Activated naive CD4-positive, alpha-beta T cell treated with anti-CD3 and anti-CD28 coated beads, Interleukin-2, amount 50 U/mL, for 16 hours (primary cell): ENCODE measurements around the gene MCTP1.
"Not testable (repeated sequence)": the region's sequence is repeated elsewhere in the genome, so short reads cannot be mapped to it uniquely, and the experiment has no call there.

ENCODE experiments used
- DNase-seq: peaks from one replicate; pipeline ENCODE4 v3.0.0-alpha.2; 2020

The MCTP1 gene

DNA sequence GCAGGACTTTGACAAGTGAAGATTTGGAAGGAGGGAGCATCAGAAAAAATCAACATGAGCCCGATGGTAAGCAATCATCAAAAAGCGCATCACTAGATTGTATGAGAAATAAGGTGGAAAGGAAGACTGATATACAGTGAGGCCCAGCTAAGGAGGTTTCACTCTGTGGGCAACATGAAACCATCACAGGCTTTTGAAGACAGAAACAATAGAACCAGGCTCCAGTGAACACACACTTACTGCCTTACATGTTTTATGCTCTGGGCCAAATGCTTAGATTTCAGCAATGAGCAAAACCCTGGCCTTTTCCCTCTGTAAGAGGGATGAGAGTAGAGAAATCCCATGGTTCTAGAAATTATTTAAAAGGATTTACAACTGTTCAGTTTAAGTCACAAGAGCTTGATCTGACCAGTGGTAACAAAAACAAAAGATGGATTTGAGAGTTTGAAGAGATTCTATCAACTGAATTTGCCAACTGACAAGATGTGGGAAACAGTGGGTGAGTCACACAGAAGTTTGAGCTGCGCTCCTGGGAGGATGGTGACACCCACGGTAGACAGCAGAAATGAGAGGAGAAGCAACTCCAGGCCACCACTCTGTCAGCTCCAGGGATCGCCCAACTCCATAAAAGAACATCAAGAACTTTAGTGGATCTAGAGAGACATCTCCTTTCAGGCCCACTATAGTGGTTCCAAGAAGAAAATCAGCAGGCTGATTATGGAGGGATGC lies 261.8 kb downstream of the MCTP1 start:
- DNase-seq: no peak

GRCh38 chr5:95020345-95020744 lies 264.5 kb downstream of the MCTP1 start:
- no peak for DNase-seq

DNA sequence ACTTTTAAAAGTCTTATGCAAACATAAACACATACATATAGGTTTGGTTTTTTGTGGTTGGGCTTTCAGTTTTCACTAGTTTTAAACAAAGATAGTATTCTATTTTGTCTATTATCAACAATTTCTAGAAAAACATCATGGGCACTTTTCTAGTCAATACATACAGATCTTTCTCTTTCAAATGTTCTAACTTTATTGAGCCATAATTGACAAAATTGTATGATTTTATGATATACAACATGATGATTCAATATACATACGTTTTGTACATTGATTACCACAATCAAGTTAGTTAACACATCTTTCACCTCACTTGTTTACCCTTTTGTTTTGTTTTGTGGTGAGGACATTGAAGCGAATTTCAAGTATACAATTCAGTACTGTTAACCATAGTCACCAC lies 265.9 kb downstream of the MCTP1 start:
- DNase-seq: no peak

DNA sequence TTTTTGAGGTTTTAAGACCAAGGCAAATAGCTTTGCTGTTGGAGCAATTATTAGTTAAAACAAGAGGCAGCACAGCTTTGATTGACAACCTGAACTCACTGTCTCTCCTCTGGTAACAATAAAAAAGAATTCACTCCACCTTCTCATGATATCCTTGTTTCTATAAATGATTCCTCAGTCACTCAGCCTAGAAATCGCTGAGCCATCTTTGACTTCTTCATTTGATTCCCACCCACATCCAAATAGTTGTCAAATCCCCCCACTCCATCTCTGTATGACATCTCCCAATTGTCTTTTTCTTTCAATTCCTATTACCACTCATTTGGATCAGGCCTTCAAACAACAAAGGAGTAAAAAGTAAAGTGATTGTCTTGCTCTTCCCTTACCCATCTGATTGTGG lies 266.4 kb downstream of the MCTP1 start:
- no peak for DNase-seq

DNA sequence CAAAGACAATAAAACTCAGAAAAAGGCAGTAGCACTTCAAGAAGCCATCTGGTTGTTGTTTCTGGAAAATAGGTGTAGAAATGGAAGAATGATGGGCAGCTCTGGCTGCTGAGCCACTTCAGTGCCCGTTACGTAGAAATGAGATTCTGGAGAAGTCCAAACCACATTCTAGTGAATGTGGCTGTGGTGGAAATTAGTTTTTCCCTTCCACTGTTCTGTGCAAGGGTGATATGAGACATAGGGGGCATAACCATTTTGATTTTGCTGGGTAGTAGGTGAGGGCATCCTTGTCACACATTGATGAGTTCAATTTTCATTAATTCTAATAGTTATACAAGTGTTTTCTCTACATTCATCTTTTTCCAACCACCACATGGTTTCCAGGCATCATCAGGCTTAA lies 275.1 kb downstream of the MCTP1 start:
- no peak for DNase-seq

- DNase-seq: no peak
Observed at GRCh38 chr5:95007921-95008597, 276.8 kb downstream of the MCTP1 start.

DNA sequence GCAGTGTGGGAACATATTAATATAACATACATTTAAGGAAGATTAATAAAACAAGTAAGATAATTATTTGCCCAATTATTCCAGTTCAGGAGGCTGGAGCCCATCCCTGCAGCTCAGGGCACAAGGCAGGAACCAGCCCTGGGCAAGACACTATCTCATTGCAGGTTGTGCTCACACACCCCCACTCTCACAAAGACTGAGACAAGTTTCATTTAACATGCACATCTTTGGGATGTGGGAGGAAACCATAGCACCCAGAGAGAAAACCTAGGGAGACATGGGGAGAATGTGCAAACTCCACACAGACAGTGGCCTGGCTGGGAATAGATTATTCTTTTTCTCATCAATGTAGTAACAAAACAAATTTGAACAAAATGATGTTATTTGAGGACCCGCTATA lies 279.1 kb downstream of the MCTP1 start:
- DNase-seq: no peak

GRCh38 chr5:94998670-94999069 lies 286.2 kb downstream of the MCTP1 start:
- no peak for DNase-seq

DNA sequence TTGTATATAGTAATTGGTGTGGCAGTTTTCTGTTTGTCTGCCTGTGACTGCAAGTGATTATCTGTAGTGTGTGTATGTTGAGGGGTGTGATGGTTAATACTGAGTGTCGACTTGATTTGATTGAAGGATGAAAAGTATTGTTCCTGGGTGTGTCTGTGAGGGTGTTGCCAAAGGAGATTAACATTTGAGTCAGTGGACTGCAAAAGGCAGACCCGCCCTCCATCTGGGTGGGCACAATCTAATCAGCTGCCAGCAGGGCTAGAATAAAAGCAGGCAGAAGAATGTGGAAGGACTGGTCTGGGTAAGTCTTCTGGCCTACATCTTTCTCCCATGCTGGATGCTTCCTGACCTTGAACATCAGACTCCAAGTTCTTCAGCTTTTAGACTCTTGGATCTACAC lies 290.4 kb downstream of the MCTP1 start:
- DNase-seq: not testable (repeated sequence)

DNA sequence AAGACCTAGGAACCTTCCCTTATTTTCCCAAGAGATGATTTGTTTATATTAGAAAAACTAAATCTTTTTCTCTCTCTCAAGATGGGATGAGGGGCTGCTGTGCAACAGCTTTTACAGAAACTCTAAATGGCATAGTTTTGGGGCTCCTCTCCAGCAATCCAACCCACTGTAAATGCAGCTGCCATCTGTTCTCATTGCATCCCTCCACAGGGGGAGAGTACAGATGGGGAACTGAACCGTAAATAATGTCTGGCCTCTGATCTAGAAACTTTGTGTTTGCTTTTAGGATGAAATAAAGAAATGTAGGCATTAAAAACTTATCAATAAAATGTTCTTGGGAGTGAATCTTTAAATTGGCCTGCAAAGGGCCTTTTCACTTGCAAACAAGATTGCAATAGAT lies 291.4 kb downstream of the MCTP1 start:
- no peak for DNase-seq

GRCh38 chr5:94992325-94992724 lies 292.6 kb downstream of the MCTP1 start:
- no peak for DNase-seq

DNA sequence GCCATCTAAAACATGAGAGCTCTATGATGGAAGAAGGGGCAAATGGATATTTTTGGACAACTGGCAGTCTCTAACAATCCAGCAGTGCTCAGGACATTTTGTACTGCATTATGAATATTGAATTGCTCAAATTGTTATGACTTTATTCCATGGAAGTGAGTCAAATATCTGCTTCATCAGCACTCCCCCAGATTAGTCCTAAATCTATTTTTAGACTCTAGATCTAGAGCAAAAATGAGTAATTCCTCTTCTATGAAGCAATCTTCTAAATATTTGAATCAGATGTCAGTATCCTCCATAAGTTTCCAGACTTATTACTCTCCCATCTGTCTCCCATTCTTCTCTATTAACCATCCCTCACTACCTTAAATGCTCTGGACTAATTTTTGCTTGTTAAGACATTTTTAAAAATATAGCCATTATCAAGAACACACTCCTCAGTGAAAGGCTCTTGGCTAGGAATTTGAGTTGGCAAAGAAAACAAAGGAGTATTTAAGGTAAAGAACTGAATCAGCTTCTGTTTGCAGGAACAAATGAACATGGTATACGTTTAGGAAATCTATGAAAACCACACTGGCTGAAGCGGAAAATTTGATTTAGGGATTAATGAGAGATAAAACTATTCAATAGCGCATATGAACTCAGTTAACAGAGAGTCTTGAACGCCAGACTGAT lies 300.9 kb downstream of the MCTP1 start:
- no peak for DNase-seq

GRCh38 chr5:94977437-94977836 lies 307.5 kb downstream of the MCTP1 start:
- DNase-seq: no peak

GRCh38 chr5:94976853-94977252 lies 308.0 kb downstream of the MCTP1 start:
- no peak for DNase-seq

- DNase-seq: no peak
Observed at GRCh38 chr5:94972268-94972667, 312.6 kb downstream of the MCTP1 start.

GRCh38 chr5:94969174-94969573 lies 315.7 kb downstream of the MCTP1 start:
- no peak for DNase-seq

- DNase-seq: no peak
Observed at GRCh38 chr5:94968507-94969095, 316.3 kb downstream of the MCTP1 start.

GRCh38 chr5:94967525-94967924 lies 317.4 kb downstream of the MCTP1 start:
- no peak for DNase-seq

DNA sequence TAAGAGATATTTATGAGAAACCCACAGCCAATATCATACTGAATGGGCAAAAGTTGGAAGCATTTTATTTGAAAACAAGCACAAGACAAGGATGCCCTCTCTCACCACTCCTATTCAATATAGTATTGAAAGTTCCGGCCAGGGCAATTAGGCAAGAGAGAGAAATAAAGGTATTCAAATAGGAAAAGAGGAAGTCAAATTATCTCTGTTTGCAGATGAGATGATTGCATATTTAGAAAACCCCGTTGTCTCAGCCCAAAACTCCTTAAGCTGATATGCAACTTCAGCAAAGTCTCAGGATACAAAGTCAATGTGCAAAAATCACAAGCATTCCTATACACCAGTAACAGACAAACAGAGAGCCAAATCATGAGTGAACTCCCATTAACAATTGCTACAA lies 325.6 kb downstream of the MCTP1 start:
- DNase-seq: not testable (repeated sequence)

GRCh38 chr5:94945656-94946055 lies 339.2 kb downstream of the MCTP1 start:
- DNase-seq: no peak

DNA sequence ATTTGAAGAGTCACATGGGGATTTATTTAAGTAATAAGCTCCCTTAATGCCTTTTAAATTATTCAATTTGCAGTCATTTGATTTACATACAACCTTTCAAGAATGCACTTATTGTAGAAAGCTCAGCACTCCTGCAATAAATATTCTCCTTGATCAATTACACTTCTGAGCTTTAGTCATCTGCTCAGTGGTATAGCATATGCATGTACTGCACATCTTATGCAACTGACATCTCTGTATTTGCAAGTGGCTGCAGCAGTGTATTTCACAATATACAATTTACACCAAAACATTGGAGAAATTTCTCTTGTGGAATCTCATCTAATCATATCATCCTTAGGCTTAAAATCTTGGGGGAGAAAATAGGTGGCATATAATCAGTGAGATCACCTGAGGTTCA lies 340.7 kb downstream of the MCTP1 start:
- DNase-seq: no peak

- no peak for DNase-seq
Observed at GRCh38 chr5:94941122-94941755, 343.7 kb downstream of the MCTP1 start.

GRCh38 chr5:94932259-94932658 lies 352.6 kb downstream of the MCTP1 start:
- DNase-seq: no peak
